ENCODE measurements around the gene UPK3A. TPM values are rescaled to one million over a fixed set of nuclear protein-coding genes. Genes with fewer than 3 reads are reported as not detected.

Gene UPK3A
- total and polyA plus RNA-seq, 2 of the 8 experiments (the other 6 are each of a cell fraction or from before 2014, with no cell fraction given): 0.35 to 1.7 TPM

GRCh38 chr22:45337536-45337935 lies 52.8 kb downstream of the UPK3A start (continued):
- TF ChIP-seq POLR2A (IDR thresholded peaks at IDR 0.05; ENCODE audit: control extremely low read depth in 1 of 2, low read depth in 2 of 2, low read length in 2 of 2): no peak
- no peak for TF ChIP-seq CREB1 (IDR thresholded peaks at IDR 0.05)
- no peak for TF ChIP-seq MAFK (IDR thresholded peaks at IDR 0.05; ENCODE audit: low read depth, low read length)
- no peak for TF ChIP-seq CHD7 (IDR thresholded peaks at IDR 0.05; ENCODE audit: insufficient replicate concordance, low read length)
